ENCODE measurements around the gene OXT. TPM values are rescaled to one million over a fixed set of nuclear protein-coding genes. Genes with fewer than 3 reads are reported as not detected.

The OXT gene
- polyA plus RNA-seq, 3 donors: 0.81 to 1.0 (median 0.83) TPM

DNA sequence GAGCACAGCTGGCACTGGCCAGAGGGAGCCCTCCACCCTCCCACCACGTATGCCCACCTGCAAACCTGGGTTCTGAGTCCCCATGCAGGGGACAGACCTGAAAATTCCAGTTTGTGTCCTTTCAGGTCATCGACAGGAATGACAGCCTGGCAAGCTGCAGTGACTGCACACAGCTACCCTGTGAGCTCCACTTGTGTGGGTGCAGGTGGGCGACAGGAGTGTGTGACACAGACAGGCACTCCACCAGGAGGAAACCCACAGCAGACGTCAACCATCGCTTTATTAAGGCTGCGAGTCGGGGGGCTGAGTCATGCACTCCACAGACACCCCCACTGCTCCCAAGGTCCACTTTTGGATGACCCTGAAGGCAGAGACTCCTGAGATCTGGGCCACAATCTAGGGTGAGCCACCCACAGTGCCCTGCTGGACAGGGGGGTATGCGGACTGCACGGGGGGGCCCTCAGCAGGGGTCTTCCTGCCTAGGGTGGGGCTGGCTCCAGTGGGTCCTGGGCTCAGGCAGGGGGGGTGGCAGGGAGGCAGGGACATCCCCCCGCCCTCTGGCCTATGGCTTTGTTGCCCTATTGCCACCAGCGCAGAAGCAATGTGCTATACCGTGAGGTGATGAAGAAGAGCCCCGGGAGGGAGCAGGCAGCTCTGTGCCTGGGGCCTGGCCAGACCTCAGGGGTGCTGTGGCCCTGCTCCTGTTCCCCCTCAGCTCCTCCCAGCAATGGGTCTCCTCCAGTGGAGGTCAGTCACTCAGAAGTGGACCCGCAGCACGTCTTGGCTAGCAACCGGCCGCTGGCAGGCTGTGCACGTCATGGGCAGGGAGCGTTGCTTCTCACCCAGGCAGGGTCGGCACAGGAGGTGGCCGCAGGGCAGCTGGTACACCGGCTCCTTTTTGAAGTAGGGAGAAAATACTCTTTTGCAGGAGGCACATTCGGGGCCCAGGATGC is 38.2 kb downstream of the OXT start:
- no peak for DNase-seq

DNA sequence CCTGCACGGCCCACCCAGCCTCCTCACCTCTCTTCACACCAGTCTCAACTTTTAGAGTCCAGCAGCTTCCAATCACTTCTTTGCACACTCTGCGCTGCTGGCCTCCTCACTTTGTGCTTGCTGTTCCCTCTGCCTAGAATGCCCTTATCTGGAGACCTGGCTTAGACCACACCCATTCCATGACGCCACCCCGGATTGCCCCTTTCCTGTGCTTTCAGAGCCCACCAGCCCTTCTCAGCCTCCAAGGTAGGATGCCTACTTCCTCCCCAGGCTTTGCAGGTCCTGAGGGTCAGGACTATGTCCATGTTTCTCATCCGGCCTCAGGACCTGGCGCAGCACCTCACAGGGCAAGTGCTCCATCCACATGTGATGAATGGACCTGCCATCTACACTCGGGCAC is 40.1 kb downstream of the OXT start:
- DNase-seq: no peak

DNA sequence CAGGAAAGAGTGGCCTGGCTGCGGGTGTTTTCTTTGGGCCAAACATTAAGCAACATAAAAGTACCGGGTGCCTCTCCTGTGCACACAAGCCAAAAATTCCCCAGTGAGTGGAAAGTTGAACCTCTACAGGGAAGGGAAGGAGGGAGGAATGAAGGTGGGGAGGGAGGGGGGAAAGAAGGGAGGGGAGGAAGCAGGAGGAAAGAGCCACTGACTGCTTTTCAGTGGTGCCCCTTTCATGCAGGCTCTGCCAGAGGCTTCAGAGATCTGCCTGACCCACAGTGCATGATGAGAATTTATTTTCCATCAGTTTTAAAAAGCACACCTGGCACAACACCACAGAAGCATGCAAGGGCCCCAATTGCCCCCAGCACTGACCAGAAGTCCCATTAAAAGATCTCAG is 40.6 kb downstream of the OXT start:
- no peak for DNase-seq

DNA sequence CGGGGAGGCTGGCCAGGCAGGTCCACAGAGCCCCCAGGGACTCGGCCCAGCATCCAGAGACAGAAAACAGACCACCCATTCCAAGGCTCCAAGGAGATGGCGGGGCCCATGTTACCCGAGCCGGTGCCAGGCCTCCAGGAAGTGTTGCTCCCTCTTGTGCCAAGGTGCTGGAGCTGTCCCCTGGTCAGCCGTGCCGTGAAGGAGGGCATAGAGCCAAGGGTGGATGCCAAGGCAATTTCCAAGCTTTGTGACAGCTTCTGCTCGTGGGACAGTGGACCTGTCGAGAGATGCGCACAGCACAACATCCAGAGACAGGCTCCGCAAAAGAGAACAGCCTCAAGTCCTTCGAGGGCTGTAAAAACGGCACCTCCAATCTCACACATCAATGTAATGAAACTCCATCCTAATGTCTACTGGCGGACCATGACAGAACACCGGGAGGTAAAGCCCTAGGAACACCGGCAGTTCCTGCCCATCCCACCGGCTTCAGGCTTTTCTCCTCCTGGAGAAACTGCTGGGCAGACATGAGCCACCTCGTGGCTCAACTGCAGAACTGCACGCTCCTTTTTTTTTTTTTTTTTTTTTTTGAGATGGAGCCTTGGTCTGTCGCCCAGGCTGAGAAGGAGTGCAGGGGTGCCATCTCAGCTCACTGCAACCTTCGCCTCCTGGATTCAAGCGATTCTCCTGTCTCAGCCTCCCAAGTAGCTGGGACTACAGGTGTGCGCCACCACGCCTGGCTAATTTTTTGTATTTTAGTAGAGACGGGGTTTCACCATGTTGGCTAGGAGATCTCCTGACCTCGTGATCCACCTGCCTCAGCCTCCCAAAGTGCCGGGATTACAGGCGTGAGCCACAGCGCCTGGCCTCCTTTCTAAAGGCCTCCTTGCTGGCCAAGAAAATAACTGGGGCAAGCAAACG is 44.0 kb downstream of the OXT start:
- DNase-seq: peak; percentile 50

DNA sequence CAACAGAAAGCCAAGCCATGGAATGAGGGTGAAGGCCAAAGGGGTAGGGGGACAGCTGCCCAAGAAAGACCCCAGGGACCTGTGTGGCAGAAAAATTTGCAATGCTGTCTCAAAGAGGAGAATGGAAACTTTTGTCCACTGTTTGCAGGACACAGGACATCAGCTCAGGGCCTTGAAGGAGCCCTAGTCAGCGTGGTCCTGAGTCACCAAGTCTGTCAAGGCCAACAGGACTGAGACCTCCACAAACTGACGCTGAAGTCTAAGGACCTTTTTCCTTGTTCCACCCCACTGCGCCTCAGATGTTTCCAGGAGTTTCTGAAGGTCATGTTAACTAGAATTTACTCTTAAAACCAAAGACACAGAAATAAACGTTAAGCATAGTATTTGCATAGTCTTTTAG is 44.9 kb downstream of the OXT start:
- no peak for DNase-seq

DNA sequence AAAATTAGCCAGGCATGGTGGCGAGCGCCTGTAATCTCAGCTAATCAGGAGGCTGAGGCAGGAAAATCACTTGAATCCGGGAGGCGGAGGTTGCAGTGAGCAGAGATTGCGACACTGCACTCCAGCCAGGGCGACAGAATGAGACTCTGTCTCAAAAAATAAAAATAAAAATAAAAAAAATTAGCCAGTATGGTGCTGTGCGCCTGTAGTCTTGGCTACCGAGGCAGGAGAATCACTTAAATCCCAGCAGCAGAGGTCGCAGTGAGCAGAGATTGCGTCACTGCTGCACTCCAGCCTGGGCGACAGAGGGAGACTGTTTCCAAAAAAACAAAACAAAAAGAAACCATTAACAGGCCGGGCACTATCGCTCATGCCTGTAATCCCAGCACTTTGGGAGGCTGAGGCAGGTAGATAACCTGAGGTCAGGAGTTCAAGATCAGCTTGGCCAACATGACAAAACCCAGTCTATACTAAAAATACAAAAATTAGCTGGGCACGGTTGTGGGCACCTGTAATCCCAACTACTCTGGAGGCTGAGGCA is 46.5 kb downstream of the OXT start:
- DNase-seq: peak; percentile 62

DNA sequence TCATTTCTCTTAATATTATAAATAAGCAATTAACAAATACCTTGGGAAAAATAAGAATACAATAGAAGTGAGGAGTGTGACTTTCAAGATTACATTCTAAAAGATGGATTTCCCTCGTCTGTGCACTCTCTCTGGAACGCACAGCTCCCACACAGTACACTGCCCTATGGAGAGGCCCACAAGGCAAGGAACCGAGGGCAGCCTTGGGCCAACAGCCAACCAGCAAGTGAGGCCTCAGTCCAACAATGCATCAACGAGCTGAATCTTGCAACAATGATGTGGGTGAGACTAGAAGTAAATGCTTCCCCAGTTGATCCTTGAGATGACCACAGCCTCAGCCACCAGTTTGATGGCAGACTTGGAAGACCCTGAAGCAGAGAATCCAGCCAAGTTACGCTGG is 47.6 kb downstream of the OXT start:
- DNase-seq: no peak

DNA sequence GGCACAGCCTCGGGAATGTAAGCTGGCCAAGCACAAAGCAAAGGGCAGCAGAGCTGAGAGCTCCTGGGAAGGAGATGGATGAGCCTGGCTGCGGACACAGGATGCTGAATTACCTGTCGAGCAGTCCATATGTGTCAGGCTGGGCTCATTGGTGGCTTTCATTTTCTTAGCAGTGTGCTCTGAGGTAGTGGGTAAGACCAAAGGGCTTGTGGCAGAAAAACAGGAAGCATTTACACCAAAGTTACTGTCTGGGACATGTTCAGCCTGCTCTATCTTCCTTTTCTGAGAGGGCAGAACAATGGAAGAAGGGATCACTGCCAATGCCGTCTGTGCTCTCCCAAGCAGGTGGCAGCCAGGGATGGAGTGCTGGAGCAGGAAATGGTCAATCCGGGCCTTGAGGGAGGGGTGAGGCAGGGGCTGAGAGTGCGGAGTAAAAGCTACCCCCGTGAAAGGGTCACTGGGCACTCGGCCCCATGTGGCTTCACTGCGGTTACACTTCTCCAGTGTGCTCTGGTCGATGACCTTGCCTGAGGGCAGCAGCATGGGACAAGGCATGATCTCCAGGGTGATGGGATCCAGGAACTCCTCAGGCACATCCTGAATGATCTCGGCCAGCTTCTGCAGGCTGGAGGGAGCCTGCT is 50.0 kb downstream of the OXT start:
- no peak for DNase-seq

Other genes with a start within 250 kb of the OXT start
- 10 to 100 TPM; 74.9 to 85.7 (median 76.3) TPM for gene PCED1A, start 231.0 kb upstream of the OXT start, polyA plus RNA-seq (ENCODE audit: insufficient read length in 3 of 3)
- 10 to 100 TPM; 41.5 to 43.0 (median 42.5) TPM for gene VPS16, start 230.9 kb upstream of the OXT start, polyA plus RNA-seq (ENCODE audit: insufficient read length in 3 of 3)
- 10 to 100 TPM; 90.2 to 95.8 (median 93.9) TPM for gene PTPRA, start 198.1 kb upstream of the OXT start, polyA plus RNA-seq (ENCODE audit: insufficient read length in 3 of 3)
- gene GNRH2, start 28.0 kb upstream of the OXT start, polyA plus RNA-seq (ENCODE audit: insufficient read length in 3 of 3): 1 to 10 TPM in 2 of 3 donors, under 1 TPM in 1; 0.58 to 1.4 (median 1.0) TPM
- gene MRPS26, start 25.6 kb upstream of the OXT start, polyA plus RNA-seq (ENCODE audit: insufficient read length in 3 of 3): 10 to 100 TPM; 63.5 to 81.1 (median 70.7) TPM
- gene AVP, start 13.1 kb downstream of the OXT start, polyA plus RNA-seq (ENCODE audit: insufficient read length in 3 of 3): under 1 TPM in 2 of 3 donors, not detected in 1; 0.34 to 0.47 TPM
- 10 to 100 TPM; 17.8 to 19.1 (median 18.3) TPM for gene FASTKD5, start 88.2 kb downstream of the OXT start, polyA plus RNA-seq (ENCODE audit: insufficient read length in 3 of 3)
- 10 to 100 TPM in 1 of 3 donors, 1 to 10 TPM in 2; 9.3 to 10.2 (median 9.9) TPM for gene UBOX5, start 88.2 kb downstream of the OXT start, polyA plus RNA-seq (ENCODE audit: insufficient read length in 3 of 3)
- gene LZTS3, start 101.9 kb downstream of the OXT start, polyA plus RNA-seq (ENCODE audit: insufficient read length in 3 of 3): 10 to 100 TPM; 16.5 to 20.6 (median 19.9) TPM
- gene DDRGK1, start 133.1 kb downstream of the OXT start, polyA plus RNA-seq (ENCODE audit: insufficient read length in 3 of 3): 10 to 100 TPM; 55.4 to 65.8 (median 60.8) TPM
- gene ITPA, start 137.9 kb downstream of the OXT start, polyA plus RNA-seq (ENCODE audit: insufficient read length in 3 of 3): 10 to 100 TPM; 61.3 to 80.5 (median 69.5) TPM
- gene SLC4A11, start 167.6 kb downstream of the OXT start, polyA plus RNA-seq (ENCODE audit: insufficient read length in 3 of 3): 1 to 10 TPM; 2.3 to 3.6 (median 3.0) TPM

Data from renal pelvis (tissue), 4 donors.